WI38 (cell line): ENCODE measurements around the gene NLK.

ENCODE experiments used
- H3K4me3 ChIP-seq: 2 replicates; pipeline ENCODE4 v1.5.1; 2011; ENCODE audit warnings: low read depth, mild to moderate bottlenecking, control low read depth, low read length
- CTCF ChIP-seq: IDR thresholded peaks from 2 replicates; pipeline ENCODE4 v1.5.1; 2012; ENCODE audit warnings: low read depth, mild to moderate bottlenecking, control low read depth, low read length

NLK gene

DNA sequence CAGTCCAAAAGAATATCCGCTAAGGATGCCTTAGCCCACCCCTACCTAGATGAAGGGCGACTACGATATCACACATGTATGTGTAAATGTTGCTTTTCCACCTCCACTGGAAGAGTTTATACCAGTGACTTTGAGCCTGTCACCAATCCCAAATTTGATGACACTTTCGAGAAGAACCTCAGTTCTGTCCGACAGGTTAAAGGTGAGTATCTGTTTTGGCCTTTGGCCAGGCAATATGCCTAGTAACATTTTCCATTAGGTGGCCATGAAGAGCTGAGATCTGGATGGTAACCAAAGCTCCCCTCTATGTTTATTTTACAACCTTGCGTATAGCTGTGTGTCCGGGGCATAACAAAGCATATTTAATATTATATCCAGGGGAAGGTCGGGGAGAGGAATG lies 148.5 kb downstream of the NLK start:
- TF ChIP-seq CTCF: no peak

GRCh38 chr17:28193241-28193640 lies 150.8 kb downstream of the NLK start:
- H3K4me3 ChIP-seq: no peak overlapping the region
- TF ChIP-seq CTCF: no peak

More for the DNA sequence above, 148.5 kb downstream of the NLK start:
- no peak overlapping the region for H3K4me3 ChIP-seq

DNA sequence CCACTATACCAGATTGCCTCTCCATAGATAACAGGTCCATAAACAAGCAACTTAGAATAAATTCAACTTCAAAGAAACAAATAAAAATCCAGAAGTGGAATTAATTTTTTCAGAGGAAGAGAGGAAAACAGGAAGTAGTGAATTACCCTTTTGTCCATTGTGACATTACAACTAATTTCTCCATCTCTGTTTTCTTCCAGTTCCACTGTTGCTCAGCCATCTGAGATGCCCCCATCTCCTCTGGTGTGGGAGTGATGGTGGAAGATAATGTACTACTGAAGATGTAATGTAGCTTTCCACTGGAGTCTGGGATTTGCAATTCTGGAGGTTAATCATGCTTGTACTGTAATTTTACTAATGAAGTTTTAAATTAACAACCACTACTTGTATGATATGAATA lies 151.9 kb downstream of the NLK start:
- TF ChIP-seq CTCF: no peak
- no peak overlapping the region for H3K4me3 ChIP-seq

DNA sequence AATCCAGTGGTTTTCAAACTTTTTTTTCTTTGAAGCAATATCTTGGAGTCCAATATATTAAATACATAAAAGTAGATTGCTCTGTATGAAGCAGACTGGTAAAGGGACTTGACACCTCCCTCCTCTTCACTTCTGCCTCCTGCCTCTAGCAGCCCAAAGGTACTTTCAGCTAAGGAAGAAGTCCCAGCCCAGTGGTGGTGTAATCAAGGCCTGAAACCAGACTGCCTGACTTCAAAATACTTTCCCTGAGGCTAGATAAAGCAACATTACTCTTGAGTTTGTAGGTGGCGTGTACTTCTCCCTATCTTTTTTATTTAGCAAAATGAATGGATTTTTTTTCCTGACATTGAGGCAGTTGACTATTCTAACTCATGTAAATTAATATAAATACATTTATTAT lies 154.2 kb downstream of the NLK start:
- no peak overlapping the region for H3K4me3 ChIP-seq
- TF ChIP-seq CTCF: no peak

DNA sequence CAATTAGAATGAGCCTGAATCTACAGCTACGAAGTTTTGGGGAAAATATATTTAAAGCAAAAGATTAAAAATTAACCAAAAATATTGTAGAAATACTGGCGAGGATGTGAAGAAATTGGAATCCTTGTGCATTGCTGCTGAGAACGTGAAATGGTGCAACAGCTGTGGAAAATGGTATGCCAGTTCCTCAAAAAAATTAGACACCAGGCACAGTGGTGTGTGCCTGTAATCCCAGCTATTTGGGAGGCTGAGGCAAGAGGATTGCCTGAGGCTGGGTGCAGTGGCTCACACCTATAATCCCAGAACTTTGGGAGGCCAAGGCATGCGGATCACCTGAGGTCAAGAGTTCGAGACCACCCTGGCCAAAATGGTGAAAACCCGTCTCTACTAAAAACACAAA lies 156.6 kb downstream of the NLK start:
- TF ChIP-seq CTCF: no peak
- H3K4me3 ChIP-seq: no peak overlapping the region

- no peak for TF ChIP-seq CTCF
- no peak overlapping the region for H3K4me3 ChIP-seq
Observed at GRCh38 chr17:28199728-28200127, 157.3 kb downstream of the NLK start.

GRCh38 chr17:28201315-28201714 lies 158.8 kb downstream of the NLK start:
- no peak overlapping the region for H3K4me3 ChIP-seq
- TF ChIP-seq CTCF: no peak
